Measurements from ENCODE around the gene ST3GAL4.
"Not testable (repeated sequence)": the region's sequence is repeated elsewhere in the genome, so short reads cannot be mapped to it uniquely, and the experiment has no call there.

ST3GAL4 gene

GRCh38 chr11:126346586-126346940 lies 8.9 kb upstream of the ST3GAL4 start:
- DNase-seq (ENCODE audit: low read depth), result no peak

- not testable (repeated sequence) for DNase-seq (ENCODE audit: low read depth)
These were observed 8.5 kb upstream of the ST3GAL4 start for GRCh38 chr11:126346946-126347345.

- no peak for DNase-seq (ENCODE audit: low read depth)
These were observed 7.5 kb upstream of the ST3GAL4 start for GRCh38 chr11:126347751-126348668.

- no peak for DNase-seq (ENCODE audit: low read depth)
These were observed 6.5 kb upstream of the ST3GAL4 start for GRCh38 chr11:126348806-126349582.

GRCh38 chr11:126350836-126351235 lies 4.7 kb upstream of the ST3GAL4 start:
- no peak for DNase-seq (ENCODE audit: low read depth)

GRCh38 chr11:126352163-126352562 lies 3.3 kb upstream of the ST3GAL4 start:
- DNase-seq (ENCODE audit: low read depth), result no peak

- no peak for DNase-seq (ENCODE audit: low read depth)
These were observed 2.3 kb upstream of the ST3GAL4 start for GRCh38 chr11:126352934-126353801.

- DNase-seq (ENCODE audit: low read depth), result no peak
These were observed 709 bp upstream of the ST3GAL4 start for GRCh38 chr11:126354631-126355323.

- DNase-seq (ENCODE audit: low read depth), result no peak
These were observed 726 bp downstream of the ST3GAL4 start for GRCh38 chr11:126355926-126356897.

GRCh38 chr11:126357055-126357962 lies 1.8 kb downstream of the ST3GAL4 start:
- no peak for DNase-seq (ENCODE audit: low read depth)

- DNase-seq (ENCODE audit: low read depth), result no peak
These were observed 2.7 kb downstream of the ST3GAL4 start for GRCh38 chr11:126357969-126358762.

GRCh38 chr11:126358763-126359160 lies 3.3 kb downstream of the ST3GAL4 start:
- DNase-seq (ENCODE audit: low read depth), result no peak

GRCh38 chr11:126359431-126360048 lies 4.1 kb downstream of the ST3GAL4 start:
- DNase-seq (ENCODE audit: low read depth), result peak; percentile 76

- no peak for DNase-seq (ENCODE audit: low read depth)
These were observed 4.6 kb downstream of the ST3GAL4 start for GRCh38 chr11:126360049-126360446.

GRCh38 chr11:126361400-126361799 lies 5.9 kb downstream of the ST3GAL4 start:
- no peak for DNase-seq (ENCODE audit: low read depth)

GRCh38 chr11:126362879-126363655 lies 7.6 kb downstream of the ST3GAL4 start:
- no peak for DNase-seq (ENCODE audit: low read depth)

- DNase-seq (ENCODE audit: low read depth), result no peak
These were observed 8.3 kb downstream of the ST3GAL4 start for GRCh38 chr11:126363706-126364248.

Data from fibroblast of the conjunctiva (primary cell).